HG03558 (cell line): ENCODE data around the gene MATR3.

Experiments used
- ATAC-seq: cut with Tn5 transposase; IDR thresholded peaks from one replicate; pipeline ENCODE4 v1.9.1; 2021; ENCODE audit warnings: moderate number of reproducible peaks; ENCODE audit not compliant: unreplicated experiment; ENCODE audit errors: extremely low read depth

The MATR3 gene

DNA sequence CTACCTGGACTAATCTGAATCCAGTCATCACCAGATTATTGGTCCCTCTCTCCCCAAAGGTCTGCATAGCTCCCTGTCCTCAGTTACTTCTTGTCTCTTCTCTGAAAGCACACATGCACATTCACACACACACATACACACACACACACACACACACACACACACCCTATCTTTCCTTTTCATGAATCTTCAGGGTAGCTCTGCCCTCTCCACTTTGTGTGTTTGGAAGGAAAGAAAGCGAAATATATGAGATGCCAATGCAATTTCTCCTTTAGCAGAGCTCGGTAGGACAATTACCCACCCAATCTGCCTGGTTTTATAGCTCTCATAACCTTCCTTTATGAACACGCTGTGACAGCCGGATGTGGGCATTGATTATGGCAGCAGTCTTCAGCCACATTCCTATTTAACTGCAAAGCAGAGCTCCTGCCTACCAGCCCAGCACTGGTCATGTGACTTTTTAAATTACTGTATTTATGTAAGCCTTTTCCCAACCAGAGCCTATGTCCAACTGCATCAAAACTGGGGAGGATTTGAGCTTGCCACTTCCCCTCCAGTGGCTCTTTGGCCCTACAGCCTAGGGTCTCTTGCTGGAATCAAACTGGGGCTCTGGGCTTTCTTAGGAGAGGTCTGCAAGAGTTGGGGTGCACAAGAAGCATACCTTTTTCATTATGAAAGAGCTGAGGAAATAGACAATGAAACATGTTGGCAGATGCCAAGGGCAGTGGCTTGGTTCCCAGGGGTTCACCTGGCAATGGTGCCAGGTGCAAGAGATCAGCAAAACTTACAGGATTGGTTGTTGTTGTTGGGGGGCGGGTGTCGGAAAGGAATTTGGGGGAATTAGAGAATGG lies 20.8 kb upstream of the MATR3 start:
- ATAC-seq, result no peak

DNA sequence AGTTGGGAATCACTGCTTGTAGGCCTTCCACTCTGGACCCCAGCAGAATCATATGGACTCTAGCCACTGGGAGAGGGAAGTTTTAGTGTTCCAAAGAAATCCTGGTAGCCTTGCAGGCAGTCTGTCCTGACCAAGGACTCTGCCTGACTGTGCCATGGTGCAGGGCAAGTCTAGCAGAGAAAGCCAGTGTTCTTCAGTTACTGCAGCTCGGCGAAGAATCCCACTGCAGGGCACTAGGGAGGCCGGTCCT lies 20.3 kb upstream of the MATR3 start:
- ATAC-seq, result no peak

DNA sequence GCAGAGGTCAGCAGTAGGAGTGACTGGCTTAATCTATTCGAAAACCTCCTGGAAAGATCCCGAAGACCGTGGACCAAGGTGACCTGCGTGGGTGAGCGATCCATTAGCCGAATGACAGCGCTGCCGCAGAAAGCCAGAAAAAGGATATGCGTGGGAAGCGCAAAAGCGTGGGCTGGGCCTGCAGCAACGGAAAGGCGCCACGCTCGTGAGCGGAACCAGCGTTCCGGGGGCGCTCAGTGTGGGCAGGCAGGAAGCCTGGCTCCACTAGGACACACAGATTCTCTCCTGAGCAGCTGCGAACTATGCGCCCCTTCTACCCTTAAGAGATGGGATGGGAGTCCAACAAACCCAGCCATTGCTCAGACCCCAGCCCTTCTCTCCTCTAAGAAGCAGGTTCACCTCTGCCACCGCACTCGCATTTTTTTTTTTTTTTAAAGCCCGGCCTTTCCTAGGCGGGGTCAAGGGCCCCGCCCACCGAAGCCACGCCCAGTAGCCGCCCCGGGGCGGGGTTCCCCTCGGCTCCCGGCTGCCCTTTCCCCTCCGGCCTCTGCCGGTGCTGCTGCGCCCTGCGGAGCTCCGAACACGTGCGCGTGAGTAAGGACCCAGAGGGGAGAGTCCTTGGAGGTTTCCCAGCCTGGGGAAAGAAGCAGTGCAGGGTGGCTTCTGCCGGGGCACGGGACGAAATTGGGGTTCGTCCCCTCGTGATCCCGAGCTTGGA lies 19.8 kb upstream of the MATR3 start:
- ATAC-seq, result peak; percentile 46

DNA sequence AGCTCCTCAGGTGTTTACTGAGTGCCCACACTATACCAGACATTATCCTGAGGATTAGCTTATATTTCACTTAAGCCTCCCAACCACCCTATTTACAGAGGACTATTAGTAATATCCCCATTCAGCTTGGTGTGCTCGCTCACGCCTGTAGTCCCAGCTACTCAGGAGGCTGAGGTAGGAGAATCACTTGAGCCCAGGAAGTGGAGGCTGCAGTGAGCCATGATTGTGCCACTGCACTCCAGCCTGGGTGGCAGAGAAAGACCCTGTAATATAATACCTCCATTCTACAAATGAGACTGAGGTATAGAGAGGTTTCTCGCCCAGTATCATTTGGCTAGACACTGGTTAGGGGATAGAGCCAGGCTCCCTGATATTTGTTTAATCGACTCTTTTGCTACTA lies 18.0 kb upstream of the MATR3 start:
- no peak for ATAC-seq

DNA sequence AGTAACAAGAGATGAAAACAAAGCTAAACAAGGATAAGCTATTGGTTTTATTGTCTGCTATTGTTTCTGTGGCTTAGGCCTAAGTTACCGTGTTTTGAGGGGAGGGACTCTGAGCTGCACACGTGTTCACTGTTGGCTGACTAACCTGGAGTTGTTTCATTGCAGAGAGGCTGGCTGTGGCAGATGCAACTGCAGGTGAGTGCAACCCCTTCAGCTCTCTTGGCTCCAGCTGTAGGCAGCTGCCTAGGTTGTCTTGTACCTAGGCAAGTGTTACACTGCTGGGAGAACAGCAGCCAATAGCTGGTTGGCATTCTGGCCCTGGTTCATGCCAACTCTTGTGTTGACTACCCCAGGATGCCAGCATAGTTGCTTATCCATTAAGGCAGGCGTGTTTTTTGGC lies 17.6 kb upstream of the MATR3 start:
- ATAC-seq, result no peak

DNA sequence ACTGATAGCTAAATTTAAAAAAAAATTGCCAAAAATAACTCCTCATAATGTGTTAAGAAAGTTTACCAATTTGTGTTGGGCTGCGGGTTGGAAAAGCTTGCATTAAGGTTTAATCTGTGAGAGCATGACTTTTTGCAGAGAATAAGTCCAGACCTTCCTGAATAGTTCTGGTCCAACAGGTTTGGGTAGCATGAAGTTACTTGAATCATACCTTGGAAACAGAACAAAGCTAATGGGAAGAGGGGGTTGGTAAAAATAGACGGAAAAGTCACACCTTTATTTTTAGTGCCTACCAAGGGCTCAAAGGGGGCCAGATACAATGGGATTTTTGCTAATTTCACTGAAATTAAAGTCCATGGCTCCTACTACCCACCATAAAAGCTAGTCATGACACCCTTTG lies 17.1 kb upstream of the MATR3 start:
- no peak for ATAC-seq

- no peak for ATAC-seq
These were observed 16.4 kb upstream of the MATR3 start for GRCh38 chr5:139277171-139277570.

DNA sequence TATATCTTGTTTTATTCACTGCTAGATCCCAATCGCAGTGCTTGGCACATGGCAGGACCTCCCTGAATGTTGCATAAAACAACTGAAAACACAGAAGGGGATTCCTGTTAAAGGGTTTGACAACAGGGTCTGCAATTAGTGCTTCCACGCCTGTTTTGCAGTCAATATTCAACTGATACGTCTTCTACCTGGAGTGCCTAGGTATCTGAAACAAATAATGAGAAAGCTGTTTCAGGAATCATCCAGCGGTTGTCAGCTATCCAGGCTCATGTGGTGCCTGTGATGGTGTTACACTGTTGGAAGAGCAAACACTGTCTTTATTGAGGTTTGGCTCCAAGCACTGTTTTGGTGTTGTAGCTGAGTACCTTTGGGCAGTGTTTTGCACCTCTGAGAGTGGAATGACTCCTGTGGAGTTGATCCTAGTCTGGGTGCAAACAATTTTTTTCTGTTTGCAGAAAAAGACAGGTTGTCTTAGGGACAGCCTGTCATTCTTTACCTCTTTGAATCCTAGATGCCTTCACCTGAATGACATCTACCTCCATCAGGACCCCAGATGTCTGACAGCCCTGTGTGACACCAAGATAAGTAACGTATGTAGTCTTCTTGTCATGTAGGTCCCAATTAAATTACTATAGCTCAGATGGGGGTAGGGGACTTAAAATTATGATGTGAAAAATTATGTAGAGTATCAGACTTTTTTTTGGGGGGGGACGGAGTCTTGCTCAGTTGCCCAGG lies 14.8 kb upstream of the MATR3 start:
- ATAC-seq, result no peak

- no peak for ATAC-seq
These were observed 11.4 kb upstream of the MATR3 start for GRCh38 chr5:139282197-139282557.

GRCh38 chr5:139283252-139284166 lies 10.0 kb upstream of the MATR3 start:
- ATAC-seq, result no peak

- ATAC-seq, result no peak
These were observed 9.2 kb upstream of the MATR3 start for GRCh38 chr5:139284295-139284694.

DNA sequence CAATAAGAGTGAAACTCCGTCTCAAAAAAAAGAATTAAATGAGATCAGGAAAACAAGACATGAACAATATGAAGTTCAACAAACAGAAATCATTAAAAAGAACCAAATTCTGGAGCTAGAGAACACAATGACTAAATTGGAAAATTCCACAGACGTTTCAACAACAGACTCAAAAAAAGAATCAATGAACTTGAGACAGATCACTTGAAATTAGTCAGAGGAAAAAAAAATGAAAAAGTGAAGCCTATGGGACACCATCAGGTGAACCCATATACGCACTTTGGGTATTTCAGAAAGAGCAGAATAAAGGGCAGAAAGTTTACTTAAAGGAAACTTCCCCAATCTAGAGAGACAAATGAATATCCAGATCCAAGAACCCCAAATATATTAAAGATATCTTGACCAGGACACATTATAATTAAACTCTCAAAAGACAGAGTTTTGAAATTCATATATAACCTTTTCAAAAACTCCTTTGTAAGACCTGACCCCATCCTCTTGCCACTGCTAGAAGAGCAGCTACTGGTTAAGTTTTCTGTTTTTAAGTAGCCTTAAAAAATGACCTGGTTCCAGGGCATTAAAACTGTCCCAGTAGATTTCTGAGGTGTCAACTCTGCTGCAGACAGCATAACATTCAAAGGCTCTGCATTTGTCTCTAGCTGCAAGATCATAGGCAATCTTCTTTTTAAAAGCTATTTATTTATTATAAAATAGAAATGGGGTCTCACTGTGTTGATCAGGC lies 7.7 kb upstream of the MATR3 start:
- ATAC-seq, result no peak

GRCh38 chr5:139287890-139288635 lies 5.5 kb upstream of the MATR3 start:
- no peak for ATAC-seq

GRCh38 chr5:139291051-139291450 lies 2.5 kb upstream of the MATR3 start:
- no peak for ATAC-seq

- no peak for ATAC-seq
These were observed 386 bp upstream of the MATR3 start for GRCh38 chr5:139293202-139293506.

DNA sequence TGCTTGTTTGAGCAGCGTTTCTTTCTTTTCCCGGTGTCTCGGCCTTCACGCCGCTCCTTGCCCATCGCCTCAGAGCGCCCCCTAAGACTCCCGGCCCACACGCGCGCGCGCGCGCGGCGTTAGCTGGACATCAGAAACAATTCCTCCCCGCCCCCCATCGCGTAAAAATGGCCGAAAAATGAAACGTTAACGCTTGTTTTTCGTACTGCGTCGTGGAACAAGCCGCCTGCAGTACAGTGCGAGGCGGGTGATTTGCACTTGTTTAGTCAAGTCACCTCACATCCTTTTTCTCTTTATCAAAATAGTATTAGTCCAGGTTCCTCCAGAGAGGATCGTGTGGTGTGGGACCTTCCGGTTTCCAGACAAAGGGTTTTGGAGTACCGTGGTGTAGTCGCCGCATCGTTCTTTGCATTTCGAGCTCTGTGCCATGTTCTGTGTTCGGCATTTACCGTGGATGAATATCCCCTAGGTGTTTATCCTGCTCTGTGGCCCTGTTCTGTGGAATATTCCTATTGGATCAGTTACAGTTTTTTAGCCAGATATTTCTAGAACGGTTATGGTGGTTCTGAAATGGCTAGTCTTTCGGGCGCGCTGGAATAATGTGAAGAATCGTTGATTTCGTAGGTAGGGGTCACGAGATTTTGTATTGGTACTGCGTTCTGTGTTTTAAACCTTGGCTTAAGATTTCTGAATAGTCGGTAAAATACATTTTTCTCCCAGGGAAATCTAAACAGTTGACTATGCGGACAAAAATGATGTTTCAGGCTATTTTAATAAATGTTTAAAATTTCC lies 1.0 kb downstream of the MATR3 start:
- peak; percentile 13 for ATAC-seq

DNA sequence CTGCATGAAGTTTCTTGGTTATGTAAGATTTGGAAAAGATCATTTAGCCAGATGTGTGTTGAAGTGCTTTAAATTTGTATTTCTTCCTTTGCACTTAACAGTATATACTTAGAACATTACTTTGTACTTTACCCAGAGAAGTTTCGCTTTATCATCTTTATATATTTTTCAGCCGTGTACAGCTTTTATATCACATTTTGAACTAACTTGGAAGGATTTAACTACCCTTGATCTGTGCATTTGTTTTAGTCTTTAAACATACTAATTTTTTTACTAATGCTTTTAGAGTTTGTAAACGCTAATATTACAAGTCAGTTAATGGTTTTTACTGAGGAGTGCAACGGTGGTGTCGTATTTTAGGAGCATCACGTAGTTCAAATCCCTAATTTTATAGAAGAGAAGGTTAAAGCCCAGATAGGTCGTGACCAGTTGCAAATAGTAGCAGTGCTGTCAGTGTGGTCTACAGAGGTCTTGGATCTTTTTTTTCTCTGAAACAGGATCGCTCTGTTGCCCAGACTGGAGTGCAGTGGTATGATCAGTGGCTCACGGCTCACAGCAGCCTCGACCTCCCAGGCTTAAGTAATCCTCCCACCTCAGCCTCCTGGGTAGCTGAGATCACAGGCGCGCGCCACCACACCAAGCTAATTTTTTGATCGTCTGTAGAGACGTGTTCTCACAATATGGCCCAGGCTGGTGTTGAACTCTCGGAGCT lies 2.0 kb downstream of the MATR3 start:
- ATAC-seq, result no peak

DNA sequence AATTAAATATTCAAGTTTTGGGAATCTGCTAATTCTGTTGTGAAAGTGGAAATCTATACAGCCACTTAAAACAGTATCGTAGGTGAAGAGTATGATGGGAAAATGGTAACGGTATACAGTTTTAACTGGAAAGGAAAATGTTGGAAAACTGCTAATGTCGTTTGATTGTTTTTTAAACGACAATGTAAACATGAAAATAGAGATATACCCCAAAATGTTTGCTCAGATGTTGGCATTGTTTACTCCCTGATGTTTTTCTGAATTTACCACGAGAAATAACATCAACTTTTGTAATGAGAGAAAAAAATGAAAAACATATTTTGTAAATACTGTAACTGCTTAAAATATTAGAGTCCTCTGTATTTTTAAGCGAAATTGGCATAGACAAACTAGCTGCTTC lies 2.7 kb downstream of the MATR3 start:
- ATAC-seq, result no peak
